GM12873 (cell line): Measurements from ENCODE around the gene APMAP.

Experiments
- TF ChIP-seq, protein P1 (sequence below): IDR thresholded peaks from 2 replicates; pipeline ENCODE4 v1.5.1; 2012; ENCODE audit warnings: low read depth, mild to moderate bottlenecking, moderate library complexity, low read length, control low read depth; ENCODE audit not compliant: insufficient read depth; ENCODE audit errors: missing control alignments

Gene APMAP

DNA sequence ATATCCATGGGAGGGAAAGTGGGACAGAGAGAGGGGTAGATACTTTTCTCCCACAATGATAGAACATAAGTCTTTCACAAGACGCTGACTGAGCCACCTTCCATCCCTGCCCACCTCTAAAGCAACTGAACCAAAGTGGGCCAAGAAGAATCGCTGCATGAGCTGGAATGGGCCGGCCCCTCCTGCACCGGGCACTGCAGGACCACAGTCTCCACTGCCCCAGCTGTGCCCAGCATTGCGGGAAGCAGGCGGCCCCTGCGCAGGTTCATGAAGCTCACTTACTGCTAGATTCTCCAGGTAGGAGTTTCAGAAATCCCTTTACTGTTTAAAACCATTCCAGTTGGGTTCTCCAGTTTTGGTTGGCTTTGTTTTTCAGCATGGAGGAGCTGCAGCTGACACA lies 75.5 kb downstream of the APMAP start:
- TF ChIP-seq, protein P1, sequence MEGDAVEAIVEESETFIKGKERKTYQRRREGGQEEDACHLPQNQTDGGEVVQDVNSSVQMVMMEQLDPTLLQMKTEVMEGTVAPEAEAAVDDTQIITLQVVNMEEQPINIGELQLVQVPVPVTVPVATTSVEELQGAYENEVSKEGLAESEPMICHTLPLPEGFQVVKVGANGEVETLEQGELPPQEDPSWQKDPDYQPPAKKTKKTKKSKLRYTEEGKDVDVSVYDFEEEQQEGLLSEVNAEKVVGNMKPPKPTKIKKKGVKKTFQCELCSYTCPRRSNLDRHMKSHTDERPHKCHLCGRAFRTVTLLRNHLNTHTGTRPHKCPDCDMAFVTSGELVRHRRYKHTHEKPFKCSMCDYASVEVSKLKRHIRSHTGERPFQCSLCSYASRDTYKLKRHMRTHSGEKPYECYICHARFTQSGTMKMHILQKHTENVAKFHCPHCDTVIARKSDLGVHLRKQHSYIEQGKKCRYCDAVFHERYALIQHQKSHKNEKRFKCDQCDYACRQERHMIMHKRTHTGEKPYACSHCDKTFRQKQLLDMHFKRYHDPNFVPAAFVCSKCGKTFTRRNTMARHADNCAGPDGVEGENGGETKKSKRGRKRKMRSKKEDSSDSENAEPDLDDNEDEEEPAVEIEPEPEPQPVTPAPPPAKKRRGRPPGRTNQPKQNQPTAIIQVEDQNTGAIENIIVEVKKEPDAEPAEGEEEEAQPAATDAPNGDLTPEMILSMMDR = no peak

DNA sequence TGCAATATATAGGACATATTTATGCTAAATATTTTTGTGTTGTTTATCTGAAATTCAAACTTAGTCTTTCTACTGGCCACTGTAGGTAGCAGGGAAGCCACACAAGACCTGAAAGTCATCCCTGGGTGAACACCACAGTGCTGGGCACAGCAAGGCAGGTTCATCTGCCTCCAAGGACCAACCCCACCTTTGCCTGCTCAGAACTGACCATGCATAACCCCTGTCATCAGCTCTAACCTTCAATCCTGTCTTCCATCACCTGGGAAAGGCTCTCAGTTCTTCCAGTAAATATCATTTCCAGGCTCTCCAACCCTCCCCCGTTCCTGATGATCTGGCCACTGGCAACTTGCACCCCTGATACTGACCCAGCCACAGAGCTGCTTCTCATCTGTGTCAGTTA lies 76.1 kb downstream of the APMAP start:
- TF ChIP-seq, protein P1 = no peak

DNA sequence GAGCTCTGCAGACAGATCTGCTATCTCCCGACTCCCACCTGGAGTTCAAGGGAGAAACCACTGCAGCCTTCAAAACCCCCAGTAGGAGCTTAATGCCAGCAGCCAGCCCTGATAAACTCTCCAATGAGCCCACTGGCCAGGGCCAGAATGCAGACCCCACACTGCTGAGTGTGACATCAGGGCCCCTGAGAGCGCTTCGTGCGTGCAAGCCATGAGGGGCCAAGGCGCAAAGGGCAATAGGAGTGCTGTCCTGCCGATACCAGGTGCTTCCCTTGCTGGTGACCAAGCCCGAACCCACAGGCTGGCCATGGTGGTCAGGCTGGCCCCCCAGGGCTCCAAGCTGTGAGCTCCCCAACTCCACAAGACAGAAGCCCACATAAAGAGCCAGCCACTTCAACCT lies 76.7 kb downstream of the APMAP start:
- TF ChIP-seq, protein P1 = no peak

DNA sequence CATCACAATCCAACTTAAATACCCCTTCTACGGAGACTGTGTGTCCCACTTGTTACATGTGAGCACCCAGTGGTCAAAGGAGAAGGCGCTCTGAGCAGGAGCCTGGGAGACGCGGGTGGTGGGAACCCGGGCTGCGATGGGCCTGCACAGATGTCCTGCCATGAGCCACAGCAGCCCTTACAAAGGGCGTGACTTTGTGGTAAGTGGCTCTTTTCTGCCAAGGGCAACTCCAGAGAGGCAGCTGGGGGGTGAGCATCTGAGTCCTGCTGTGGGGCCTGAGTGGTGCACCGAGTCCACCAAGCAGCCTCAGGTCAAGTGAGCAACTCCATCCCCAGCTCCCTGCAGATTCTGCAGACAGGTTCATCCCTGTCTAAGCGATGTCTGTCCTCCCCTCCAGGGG lies 77.1 kb downstream of the APMAP start:
- TF ChIP-seq, protein P1 = no peak

DNA sequence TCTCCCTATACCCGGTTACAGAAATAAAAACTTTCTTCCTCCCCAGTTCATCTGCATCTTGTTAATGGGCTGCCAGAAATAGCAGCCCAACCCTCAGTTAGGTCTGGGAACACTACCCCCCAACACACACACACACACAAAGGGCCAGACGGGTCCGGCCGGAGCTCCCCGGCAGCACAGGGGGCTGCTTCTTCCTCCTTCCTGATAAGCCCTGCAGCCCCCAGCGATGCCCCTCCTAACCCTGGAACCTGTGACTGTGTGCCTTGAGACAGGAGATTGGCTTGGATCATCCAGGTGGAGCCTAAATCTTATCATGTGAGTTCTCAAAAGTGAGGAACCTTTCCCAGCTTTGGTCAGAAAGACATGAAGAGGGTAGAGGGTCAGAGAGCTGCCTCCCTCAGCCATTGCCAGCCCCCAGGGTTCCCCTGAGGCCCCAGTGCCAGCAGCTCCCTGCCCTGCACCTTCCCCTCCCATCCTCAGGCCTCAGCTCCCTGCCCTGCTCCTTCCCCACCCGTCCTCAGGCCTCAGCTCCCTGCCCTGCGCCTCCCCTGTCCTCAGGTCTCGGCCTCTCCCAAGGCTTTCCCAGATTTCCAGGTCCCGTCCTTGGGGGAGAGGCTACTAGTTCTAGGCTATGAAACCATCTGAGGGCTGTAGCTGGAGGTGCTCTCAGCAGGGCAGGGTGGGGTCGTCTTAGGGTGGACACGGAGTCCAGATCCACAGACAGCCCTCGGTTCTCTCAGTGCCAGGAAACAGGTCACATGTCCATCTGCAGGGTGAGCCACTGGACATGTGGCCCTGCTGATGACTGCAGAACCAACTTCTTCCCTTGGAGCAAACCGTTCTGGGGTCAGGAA lies 77.9 kb downstream of the APMAP start:
- TF ChIP-seq, protein P1 = no peak

DNA sequence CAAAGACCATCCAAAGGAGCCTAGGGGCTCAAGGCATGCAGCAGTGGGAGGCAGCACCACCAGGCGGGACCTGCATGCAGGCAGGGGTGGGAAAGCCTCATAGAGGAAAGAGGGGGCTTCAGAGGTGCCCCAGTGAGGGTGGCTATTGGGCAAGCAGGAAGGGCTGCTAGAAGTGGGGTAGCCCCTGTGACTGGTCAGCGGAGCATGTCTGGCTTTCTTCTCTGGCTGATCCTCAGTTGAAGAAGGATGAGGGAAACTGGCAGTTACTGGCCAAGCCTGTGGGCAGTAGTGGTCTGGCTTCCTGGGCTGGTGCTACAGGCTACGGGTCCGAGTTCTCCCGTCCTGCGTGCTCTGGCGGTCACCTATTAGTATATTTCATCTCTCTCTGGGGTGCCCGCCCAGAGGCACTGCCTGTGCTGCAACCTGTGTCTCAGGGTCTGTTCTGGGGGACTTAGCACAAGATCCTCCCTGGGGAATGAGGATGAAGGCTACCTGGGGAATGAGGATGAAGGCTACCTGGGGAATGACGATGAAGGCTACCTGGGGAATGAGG lies 79.4 kb downstream of the APMAP start:
- TF ChIP-seq, protein P1 = no peak
